HG03342 (cell line): ENCODE data around the gene DEFB108B.
"Not testable (repeated sequence)": the region's sequence is repeated elsewhere in the genome, so short reads cannot be mapped to it uniquely, and the experiment has no call there.

ENCODE experiments used
- ATAC-seq: cut with Tn5 transposase; IDR thresholded peaks from one replicate; pipeline ENCODE4 v1.9.1; 2021; ENCODE audit warnings: mild to moderate bottlenecking, moderate library complexity; ENCODE audit not compliant: unreplicated experiment

Gene DEFB108B

DNA sequence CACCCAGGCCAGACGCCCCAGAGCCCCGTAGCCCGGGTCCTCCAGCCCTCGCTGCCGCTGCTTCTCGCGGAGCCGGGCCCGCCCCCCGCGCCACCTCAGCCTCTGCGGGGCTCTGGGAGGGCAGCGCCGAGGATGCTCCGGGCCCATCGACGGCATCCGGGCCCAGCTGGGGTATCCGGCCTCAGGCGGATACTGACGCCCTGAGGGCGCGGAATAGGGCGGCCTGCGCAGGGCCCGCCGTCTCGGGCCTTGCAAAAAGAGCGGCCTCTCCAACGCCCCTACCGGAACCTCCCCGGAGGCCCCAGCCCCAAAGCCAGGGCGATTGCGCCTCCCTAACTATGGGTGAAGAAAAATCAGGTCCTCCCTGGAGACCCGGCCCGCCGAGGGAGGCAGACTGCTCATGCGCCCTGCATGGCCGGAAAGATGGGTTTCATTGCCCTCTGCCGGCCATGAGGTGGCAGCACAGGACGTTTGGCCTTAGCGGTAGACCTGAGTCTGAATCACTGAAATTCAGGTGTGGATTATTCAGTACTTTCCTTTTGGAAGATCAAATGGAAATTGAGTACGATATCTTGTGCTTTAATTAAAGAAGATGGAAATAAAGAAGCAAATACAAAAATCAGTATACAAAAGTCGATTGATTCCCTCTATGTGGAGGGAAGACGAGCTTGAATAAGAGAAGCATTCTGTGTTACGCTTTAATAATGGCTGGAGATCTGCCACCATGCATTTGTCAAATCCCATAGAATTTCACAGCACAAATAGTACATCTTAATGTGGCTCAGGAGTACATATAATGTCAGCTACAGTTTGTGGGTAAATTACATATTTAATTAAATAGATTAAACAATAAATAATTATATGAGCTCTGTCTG is 19.3 kb upstream of the DEFB108B start:
- not testable (repeated sequence) for ATAC-seq

DNA sequence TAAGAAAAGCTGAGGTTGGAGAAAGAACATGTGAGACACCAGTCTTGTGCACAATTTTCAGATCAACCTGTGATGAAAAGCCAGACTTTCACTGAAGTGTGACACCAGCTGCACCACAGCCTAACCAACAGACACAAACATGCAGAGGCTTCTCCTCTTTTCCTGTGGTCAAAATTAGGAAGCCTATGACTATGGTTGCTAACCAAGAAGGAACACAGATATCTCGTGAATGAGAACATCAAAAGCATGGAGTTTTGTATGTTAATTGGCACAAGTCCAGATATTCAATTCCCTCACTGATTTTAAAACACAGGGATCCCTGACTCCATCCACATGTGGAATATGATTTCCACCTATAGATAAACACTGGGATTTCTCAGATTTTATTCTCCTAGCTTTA is 11.5 kb upstream of the DEFB108B start:
- ATAC-seq = not testable (repeated sequence)

DNA sequence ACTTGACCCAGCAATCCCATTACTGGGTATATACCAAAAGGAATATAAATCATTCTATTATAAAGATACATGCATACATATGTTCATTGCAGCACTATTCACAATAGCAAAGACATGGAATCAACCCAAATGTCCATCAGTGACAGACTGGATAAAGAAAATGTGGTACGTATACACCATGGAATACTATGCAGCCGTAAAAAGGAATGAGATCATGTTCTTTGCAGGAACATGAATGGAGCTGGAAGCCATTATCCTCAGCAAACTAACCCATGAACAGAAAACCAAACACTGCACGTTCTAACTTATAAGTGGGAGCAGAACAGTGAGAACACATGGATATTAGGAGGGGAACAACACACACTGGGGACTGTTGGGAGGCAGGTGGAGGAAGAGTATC is 3.8 kb upstream of the DEFB108B start:
- not testable (repeated sequence) for ATAC-seq

DNA sequence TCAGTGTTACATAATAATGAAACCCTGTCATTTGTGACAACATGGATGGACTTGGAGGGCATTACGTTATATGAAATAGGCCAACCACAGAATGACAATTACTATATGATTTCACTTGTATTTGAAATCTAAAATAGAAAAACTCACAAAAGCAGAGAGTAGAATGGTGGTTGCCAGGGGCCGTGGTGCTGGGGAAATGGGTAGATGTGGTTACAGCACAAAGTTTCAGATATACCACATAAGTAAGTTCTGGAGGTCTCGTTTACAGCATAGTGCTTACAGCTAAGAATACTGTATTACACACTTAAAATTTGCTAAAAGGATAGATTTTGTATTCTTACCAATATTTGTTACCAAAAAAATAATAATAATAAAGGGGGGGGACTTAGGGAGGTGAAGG is 3.3 kb upstream of the DEFB108B start:
- ATAC-seq = not testable (repeated sequence)

DNA sequence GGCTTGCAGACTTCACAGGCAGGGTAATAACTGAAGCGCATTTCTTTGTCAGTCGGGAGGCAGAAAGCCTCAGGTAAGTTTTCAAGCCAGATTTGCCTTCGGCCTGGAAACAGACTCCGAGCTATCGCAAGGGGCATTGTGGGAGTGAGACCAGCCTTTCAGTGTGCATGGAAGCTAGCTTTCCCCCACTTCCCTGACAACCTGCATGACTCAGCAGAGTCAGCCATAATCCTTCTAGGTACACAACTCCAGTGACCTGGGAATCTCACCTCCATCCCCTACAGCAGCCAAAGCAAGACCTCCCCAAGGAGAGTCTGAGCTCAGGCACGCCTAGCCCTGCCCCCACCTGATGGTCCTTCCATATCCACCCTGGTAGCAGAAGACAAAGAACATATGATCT is 9.7 kb downstream of the DEFB108B start:
- ATAC-seq = not testable (repeated sequence)

DNA sequence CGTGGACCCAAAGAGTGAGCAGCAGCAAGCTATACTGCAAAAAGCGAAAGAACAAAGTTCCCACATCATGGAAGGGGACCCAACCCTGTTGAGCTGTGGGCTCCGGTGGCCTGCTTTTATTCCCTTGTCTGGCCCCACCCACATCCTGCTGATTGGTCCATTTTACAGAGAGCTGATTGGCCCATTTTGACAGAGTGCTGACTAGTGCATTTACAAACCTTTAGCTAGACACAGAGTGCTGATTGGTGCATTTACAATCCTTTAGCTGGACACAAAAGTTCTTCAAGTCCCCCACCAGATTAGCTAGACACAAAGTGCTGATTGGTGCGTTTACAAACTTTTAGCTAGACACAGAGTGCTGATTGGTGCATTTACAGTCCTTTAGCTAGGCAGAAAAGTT is 10.4 kb downstream of the DEFB108B start:
- not testable (repeated sequence) for ATAC-seq

DNA sequence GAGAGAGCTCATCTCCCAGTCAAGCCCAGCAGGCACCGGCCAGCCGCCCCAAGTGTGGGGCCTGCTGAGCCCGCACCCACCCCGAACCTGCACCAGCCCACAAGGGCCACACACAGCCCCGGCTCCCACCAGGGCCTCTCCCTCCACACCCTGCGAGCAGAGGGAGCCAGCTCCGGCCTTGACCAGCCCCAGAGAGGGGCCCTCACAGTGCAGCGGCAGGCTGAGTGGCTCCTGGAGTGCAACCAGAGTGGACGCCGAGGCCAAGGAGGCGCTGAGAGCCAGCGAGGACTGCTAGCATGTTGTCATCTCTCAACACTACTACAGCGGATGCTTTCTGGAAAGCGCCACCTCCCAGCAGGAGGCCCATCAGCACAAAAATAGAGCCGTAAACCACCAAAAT is 10.9 kb downstream of the DEFB108B start:
- ATAC-seq = no peak

DNA sequence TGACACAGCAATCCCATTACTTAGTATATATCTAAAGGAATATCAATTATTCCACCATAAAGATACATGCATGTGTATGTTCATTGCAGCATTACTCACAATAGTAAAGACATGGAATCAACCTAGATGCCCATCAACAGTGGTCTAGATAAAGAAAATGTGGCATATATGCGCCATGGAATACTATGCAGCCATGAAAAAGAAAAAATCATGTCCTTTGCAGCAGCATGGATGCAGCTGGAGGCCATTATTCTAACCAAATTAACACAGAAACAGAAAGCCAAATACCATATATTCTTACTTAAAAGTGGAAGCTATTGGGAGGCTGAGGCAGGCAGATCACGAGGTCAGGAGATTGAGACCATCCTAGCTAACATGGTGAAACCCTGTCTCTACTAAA is 20.9 kb downstream of the DEFB108B start:
- not testable (repeated sequence) for ATAC-seq

DNA sequence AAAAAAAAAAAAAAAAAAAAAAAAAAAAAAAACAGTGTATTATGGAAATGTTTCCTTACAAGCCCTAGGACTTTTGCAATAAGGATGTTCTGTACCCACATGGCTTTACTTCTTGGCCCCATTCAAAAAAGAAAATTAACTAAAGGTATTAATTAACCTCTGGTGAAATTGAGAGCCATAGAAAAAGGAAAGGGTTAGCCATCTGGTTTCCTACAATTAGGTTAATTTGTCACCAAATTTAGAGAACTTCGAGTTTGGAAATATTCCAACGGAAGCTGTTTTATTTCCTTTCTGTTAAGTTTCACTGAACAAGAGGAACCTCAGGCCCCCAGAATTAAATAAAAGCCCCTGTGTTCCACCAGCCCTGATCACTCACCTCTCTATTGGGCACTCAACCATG is 22.9 kb downstream of the DEFB108B start:
- ATAC-seq = not testable (repeated sequence)

DNA sequence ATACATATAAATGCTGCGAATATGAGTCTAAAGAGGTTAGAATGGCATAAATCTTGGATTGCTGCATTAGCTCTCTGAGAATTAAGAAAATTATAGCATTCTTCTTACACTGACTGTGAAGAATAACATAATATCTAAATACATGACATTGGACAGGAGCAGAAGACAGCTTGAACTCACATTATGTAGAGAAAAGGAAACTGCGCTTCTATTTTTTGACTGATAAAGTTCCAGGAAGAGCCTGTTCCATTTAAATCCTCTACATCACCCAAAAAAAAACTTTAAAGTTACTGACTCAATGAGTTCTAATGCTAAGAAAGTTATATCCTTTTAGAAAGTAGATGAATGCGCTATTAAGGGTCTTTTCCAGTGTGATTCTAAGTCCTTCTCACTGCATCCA is 27.8 kb downstream of the DEFB108B start:
- not testable (repeated sequence) for ATAC-seq

DNA sequence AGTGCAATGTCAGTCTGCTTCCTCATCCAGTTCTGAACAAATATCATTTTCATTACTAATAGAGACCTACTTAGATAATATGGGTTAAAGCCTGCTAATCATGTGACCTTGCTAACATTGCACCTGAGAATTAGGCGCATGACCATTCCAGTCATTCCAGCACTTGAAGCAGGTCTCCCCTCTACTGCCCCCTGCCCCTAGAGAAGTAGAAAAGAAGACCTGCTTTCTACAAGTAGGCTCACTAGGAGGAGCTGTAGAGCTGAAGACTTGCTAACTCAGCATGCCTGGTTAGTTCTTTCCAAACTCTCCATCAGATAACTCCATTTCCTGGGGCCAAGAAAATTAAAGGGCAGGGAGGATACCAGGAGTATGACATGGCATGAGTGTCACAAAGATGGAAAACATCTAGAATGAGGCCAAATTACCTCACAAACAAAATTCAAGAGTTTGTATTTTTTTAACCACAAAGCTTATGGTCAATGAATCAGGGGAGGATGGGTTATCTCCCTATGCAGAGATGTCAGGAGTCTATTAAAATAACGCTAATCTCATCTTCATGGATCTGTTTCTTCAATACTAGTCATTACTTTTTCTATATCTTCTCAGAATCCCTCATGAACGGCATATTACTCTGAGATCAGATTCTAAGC is 31.1 kb downstream of the DEFB108B start:
- ATAC-seq = not testable (repeated sequence)

DNA sequence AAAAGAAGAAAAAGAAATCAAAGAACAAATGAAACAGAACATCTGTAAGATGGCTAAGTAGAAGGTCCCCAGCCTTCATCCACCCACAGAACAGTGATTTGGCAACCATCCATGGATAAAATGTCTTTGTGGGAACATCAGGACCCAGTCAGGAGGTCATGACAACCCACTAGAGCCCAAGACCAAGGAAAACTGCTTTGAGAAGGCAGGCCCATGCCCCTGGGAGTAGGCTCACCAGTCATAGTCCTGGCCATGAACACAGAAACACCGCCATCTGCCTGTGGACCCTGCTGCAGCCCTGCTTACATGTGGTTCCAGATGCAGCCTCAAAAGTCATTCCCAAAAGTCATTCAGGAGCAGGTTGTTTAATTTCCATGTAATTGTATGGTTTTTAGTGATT is 34.2 kb downstream of the DEFB108B start:
- not testable (repeated sequence) for ATAC-seq

DNA sequence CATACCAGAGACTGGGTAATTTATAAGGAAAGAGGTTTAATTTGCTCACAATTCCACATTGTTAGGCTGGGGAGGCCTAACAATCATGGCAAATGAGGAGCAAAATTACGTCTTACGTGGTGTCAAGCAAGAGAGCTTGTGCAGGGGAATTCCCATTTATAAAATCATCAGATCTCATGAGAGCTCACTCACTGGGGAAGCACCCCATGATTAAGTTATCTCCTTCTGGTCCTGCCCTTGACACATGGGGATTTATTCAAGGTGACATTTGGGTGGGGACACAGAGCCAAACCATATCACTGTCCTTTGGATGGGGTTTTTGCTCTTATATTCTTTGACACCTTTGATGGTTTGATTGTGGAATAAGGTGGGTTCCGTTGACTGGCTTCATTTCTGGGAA is 36.9 kb downstream of the DEFB108B start:
- not testable (repeated sequence) for ATAC-seq

DNA sequence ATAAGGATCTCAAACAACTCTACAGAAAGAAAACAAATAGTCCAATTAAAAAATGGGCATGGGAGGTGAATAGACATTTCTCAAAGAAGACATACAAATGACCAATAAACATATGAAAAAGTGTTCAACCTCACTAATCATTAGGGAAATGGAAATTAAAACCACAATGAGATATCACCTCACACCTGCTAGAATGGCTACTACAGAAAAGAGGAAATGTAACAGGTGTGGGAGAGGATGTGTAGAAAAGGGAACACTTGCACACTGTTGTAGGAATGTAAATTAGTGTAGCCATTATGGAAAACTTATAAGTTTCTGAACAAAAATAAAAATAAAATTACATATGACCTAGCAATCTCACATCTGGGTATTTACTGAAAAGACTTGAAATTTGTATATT is 37.7 kb downstream of the DEFB108B start:
- not testable (repeated sequence) for ATAC-seq

DNA sequence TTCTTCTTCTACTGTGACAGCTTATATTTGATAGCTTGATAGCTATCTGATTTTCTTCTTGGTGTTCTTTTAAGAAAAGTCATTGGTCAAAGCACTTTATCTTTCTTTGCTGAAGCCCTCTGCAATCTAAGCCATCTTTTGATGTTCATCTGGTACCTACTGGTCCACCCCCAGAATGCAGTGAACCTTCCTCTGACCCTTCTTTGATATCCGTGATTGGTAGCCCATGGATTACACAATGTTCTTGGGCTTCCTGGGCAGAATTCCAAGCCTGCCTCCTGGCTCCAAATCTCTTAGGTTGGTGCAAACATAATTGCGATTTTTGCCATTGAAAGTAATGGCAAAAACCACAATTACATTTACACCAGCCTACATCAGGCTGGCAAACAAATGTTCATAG is 43.3 kb downstream of the DEFB108B start:
- ATAC-seq = not testable (repeated sequence)

DNA sequence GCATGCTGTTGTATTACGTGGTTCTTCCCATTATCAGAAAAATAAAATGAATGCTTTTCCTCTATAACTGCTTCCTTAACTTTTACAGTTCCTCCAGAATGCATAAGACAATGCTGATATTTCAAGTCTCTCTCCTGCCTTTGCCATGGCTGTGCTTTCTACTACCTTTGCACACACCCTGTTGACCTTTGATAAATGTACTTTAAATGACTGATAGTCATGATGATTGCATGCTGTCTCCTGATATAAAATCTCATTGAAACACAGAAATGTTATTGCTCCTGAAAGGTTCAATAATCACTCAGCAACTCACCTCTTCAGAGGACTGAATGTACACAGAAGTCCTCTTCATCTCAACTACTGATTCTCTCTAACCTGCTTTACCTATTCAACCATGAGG is 45.1 kb downstream of the DEFB108B start, which contains the start of gene DEFB131B:
DEFB131B (plus strand) TSS at position 395 of the 400 bp plus-strand sequence; CDS start at position 395, 0 bp downstream.
- not testable (repeated sequence) for ATAC-seq

DNA sequence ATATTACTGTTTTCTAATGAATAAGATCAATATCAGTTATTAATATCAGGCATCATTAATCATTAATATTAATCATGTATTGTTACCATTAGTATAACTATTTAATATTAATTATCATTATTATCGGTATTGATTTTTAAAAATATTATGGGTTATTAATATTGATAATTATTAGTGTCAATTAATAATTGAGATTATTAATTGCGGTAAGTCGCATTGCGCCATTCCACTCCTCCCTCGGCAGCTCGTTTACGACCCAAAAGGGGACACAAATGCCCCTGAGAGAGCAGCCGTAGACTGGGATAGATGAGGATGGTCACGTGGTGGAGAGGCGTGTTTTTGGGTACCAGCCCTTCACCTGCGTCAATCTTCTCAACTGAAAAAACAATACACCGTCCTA is 52.8 kb downstream of the DEFB108B start:
- not testable (repeated sequence) for ATAC-seq
